ENCODE measurements around the gene TBL1X. TPM values are rescaled to one million over a fixed set of nuclear protein-coding genes. Genes with fewer than 3 reads are reported as not detected.

Gene TBL1X
- total and polyA plus RNA-seq, 2 donors (not counting 3 experiments of a cell fraction or from before 2014, with no cell fraction given) = 8.7 to 25.3 TPM

- H3K4me1 ChIP-seq (ENCODE audit: control insufficient read depth, extremely low read depth, insufficient read depth, low read length) = no peaks in the 10 kb centered on the region
- DNase-seq (ENCODE audit: low read depth, low spot score) (no peak), FAIRE-seq (no peak)
- H3K27ac ChIP-seq (ENCODE audit: insufficient read depth, low read depth, low read length) = no peak overlapping the region
- no peak overlapping the region for H2AFZ ChIP-seq (ENCODE audit: low read depth, low read length)
- no peaks in the 10 kb centered on the region for H3K36me3 ChIP-seq (ENCODE audit: control insufficient read depth in 2 of 2, extremely low read depth in 1 of 2, insufficient read depth in 2 of 2, low read length in 2 of 2)
- intact Hi-C loops (cut with micrococcal nuclease) = no loop called here
- TF ChIP-seq POLR2A (IDR thresholded peaks at IDR 0.05; ENCODE audit: low read depth, low read length) (no peak), EZH2 (IDR thresholded peaks at IDR 0.05; ENCODE audit: borderline replicate concordance, low read depth, low read length, severe bottlenecking) (no peak), GATA2 (IDR thresholded peaks at IDR 0.05; ENCODE audit: insufficient read depth, insufficient read length, low read depth, low read length) (no peak), CTCF (IDR thresholded peaks at IDR 0.05; ENCODE audit: extremely low read depth in 1 of 2, insufficient read depth in 1 of 2, low read depth in 1 of 2, low read length in 2 of 2) (no peak)
- no peak overlapping the region for H3K4me3 ChIP-seq (replicated peaks in 1 of 3; ENCODE audit: insufficient read depth in 1 of 3, low read depth in 1 of 3, low read length in 3 of 3)
- H3K27me3 ChIP-seq (ENCODE audit: control insufficient read depth in 2 of 2, insufficient read depth in 2 of 2, low read length in 2 of 2) = no peaks in the 10 kb centered on the region
- dilution Hi-C loops (cut with MboI; ENCODE audit: extremely low pct_ligation_motif_present, low sequenced_read_pairs) = no loop called here
- H3K9me1 ChIP-seq (replicated peaks; ENCODE audit: control insufficient read depth, extremely low read depth, insufficient read depth, low read length) = no peaks in the 10 kb centered on the region
- H4K20me1 ChIP-seq (replicated peaks; ENCODE audit: control insufficient read depth, extremely low read depth, insufficient read depth, low read length) = no peaks in the 10 kb centered on the region
- no peaks in the 10 kb centered on the region for H3K79me2 ChIP-seq (ENCODE audit: control insufficient read depth, insufficient read depth, low read length)
- no peaks in the 10 kb centered on the region for H3K9me3 ChIP-seq (replicated peaks; ENCODE audit: control insufficient read depth, insufficient read depth, low read length)
- ChIA-PET POLR2A (no interaction called here), CTCF (no interaction called here)
- no peak overlapping the region for H3K4me2 ChIP-seq (ENCODE audit: insufficient read depth, low read length)
- no peak overlapping the region for H3K9ac ChIP-seq (replicated peaks; ENCODE audit: extremely low read depth, insufficient read depth, low read length)
- no TSS peak for BruUV-seq (replicated peaks)
Measured at GRCh38 chrX:9626379-9626778, 161.5 kb downstream of the TBL1X start.

GRCh38 chrX:9627922-9628321 lies 163.1 kb downstream of the TBL1X start:
- TF ChIP-seq GATA2 (IDR thresholded peaks at IDR 0.05; ENCODE audit: insufficient read depth, insufficient read length, low read depth, low read length) (no peak), POLR2AphosphoS5 (IDR thresholded peaks at IDR 0.05; ENCODE audit: insufficient read depth, low read depth, low read length) (no peak), MYC (IDR thresholded peaks at IDR 0.05; ENCODE audit: low read depth, low read length) (no peak), EZH2 (IDR thresholded peaks at IDR 0.05; ENCODE audit: borderline replicate concordance, low read depth, low read length, severe bottlenecking) (no peak), FOS (IDR thresholded peaks at IDR 0.05; ENCODE audit: borderline replicate concordance, insufficient read depth, low read length) (no peak), POLR2A (IDR thresholded peaks at IDR 0.05; ENCODE audit: low read depth, low read length) (no peak)
- no TSS peak for BruUV-seq (replicated peaks)
- Histone ChIP-seq H3K27me3 (ENCODE audit: control insufficient read depth in 2 of 2, insufficient read depth in 2 of 2, low read length in 2 of 2) (no peaks in the 10 kb centered on the region), H3K4me2 (ENCODE audit: insufficient read depth, low read length) (no peak overlapping the region), H3K9me1 (replicated peaks; ENCODE audit: control insufficient read depth, extremely low read depth, insufficient read depth, low read length) (no peaks in the 10 kb centered on the region), H3K4me3 (replicated peaks in 1 of 3; ENCODE audit: insufficient read depth in 1 of 3, low read depth in 1 of 3, low read length in 3 of 3) (no peak overlapping the region), H4K20me1 (replicated peaks; ENCODE audit: control insufficient read depth, extremely low read depth, insufficient read depth, low read length) (no peaks in the 10 kb centered on the region), H3K9me3 (replicated peaks; ENCODE audit: control insufficient read depth, insufficient read depth, low read length) (no peaks in the 10 kb centered on the region), H2AFZ (ENCODE audit: low read depth, low read length) (no peak overlapping the region), H3K79me2 (ENCODE audit: control insufficient read depth, insufficient read depth, low read length) (no peaks in the 10 kb centered on the region), H3K36me3 (ENCODE audit: control insufficient read depth in 2 of 2, extremely low read depth in 1 of 2, insufficient read depth in 2 of 2, low read length in 2 of 2) (no peaks in the 10 kb centered on the region), H3K27ac (ENCODE audit: insufficient read depth, low read depth, low read length) (no peak overlapping the region), H3K9ac (replicated peaks; ENCODE audit: extremely low read depth, insufficient read depth, low read length) (no peak overlapping the region), H3K4me1 (ENCODE audit: control insufficient read depth, extremely low read depth, insufficient read depth, low read length) (no peaks in the 10 kb centered on the region)
- ChIA-PET POLR2A (no interaction called here), CTCF (no interaction called here)
- FAIRE-seq (no peak), DNase-seq (ENCODE audit: low read depth, low spot score) (no peak)
- dilution Hi-C loops (cut with MboI; ENCODE audit: extremely low pct_ligation_motif_present, low sequenced_read_pairs) (no loop called here), intact Hi-C loops (cut with micrococcal nuclease) (no loop called here)

Measured in endothelial cell of umbilical vein (primary cell).